H1 (cell line): Measurements from ENCODE around the gene RNF144A. TPM values are rescaled to one million over a fixed set of nuclear protein-coding genes. Genes with fewer than 3 reads are reported as not detected.

ENCODE experiments used
- CTCF ChIA-PET: fragments of 300-600 bp; sonication (Branson Sonifier 250); formaldehyde crosslinking; loops from one replicate; lab custom pipeline; 2021; ENCODE audit not compliant: partially characterized antibody; lab: Charles Lee
- POLR2A ChIA-PET: fragments of 300-600 bp; sonication (Branson Sonifier 250); formaldehyde crosslinking; loops from one replicate; lab custom pipeline; 2021; ENCODE audit warnings: inconsistent platforms; ENCODE audit not compliant: partially characterized antibody; lab: Charles Lee
- DNase-seq, 2 experiments: peaks; one replicate each; pipeline versions ENCODE4 v3.0.0 to v3.0.0-alpha.2; 2010 to 2022; ENCODE audit warnings: low spot score in 2 of 2, low read depth in 1 of 2, mixed read lengths in 1 of 2
- FAIRE-seq: peaks from 2 replicates; lab custom pipeline; 2011; peaks lifted over from hg19 to GRCh38; lab: Jason Lieb, UNC
- H2AFZ ChIP-seq: 2 replicates; pipeline ENCODE4 v1.8.1; 2012; ENCODE audit warnings: low read length, inconsistent platforms
- H2AK5ac ChIP-seq: 2 replicates; pipeline ENCODE4 v1.6.1; 2013; ENCODE audit warnings: low read depth, low read length
- H2BK120ac ChIP-seq: replicated peaks from 2 replicates; pipeline ENCODE3; 2013; ENCODE audit warnings: low read depth, low read length, inconsistent platforms
- H2BK12ac ChIP-seq: 2 replicates; pipeline ENCODE4 v1.6.1; 2013; ENCODE audit warnings: low read depth, low read length
- H2BK15ac ChIP-seq: 2 replicates; pipeline ENCODE4 v1.6.1; 2013; ENCODE audit warnings: low read length
- H2BK20ac ChIP-seq: 2 replicates; pipeline ENCODE4 v1.6.1; 2013; ENCODE audit warnings: low read length
- H2BK5ac ChIP-seq: 2 replicates; pipeline ENCODE4 v1.6.1; 2013; ENCODE audit warnings: low read depth, low read length
- H3K14ac ChIP-seq: 2 replicates; pipeline ENCODE4 v1.6.1; 2013; ENCODE audit warnings: inconsistent platforms; ENCODE audit not compliant: insufficient read length
- H3K18ac ChIP-seq: 2 replicates; pipeline ENCODE4 v1.6.1; 2013; ENCODE audit warnings: low read length; ENCODE audit errors: extremely low read depth
- H3K23ac ChIP-seq: 2 replicates; pipeline ENCODE4 v1.6.1; 2013; ENCODE audit warnings: inconsistent platforms; ENCODE audit not compliant: insufficient read length
- H3K23me2 ChIP-seq: 2 replicates; pipeline ENCODE4 v1.6.1; 2013; ENCODE audit warnings: low read depth, low read length
- H3K27ac ChIP-seq: 2 replicates; pipeline ENCODE4 v1.6.1; 2011; ENCODE audit warnings: low read depth, low read length, inconsistent platforms
- H3K27me3 ChIP-seq, 4 experiments: replicated peaks in 1 of 4; 1 replicate in 1 of 4; 2 replicates in 3 of 4; pipeline versions ENCODE4 v1.6.1 to v1.8.1; 2011 to 2013; ENCODE audit warnings: low read length in 3 of 4, mild to moderate bottlenecking in 3 of 4, inconsistent platforms in 2 of 4, mixed read lengths in 2 of 4, moderate library complexity in 1 of 4; ENCODE audit not compliant: control insufficient read depth in 3 of 4, insufficient read depth in 3 of 4; ENCODE audit errors: extremely low read depth in 1 of 4
- H3K36me3 ChIP-seq, 4 experiments: 2 replicates each; pipeline versions ENCODE4 v1.6.1 to v1.8.1; 2011 to 2013; ENCODE audit warnings: mild to moderate bottlenecking in 4 of 4, low read length in 3 of 4, moderate library complexity in 2 of 4, control low read depth in 1 of 4, inconsistent platforms in 1 of 4; ENCODE audit not compliant: insufficient read depth in 4 of 4, control insufficient read depth in 2 of 4
- H3K4ac ChIP-seq: replicated peaks from 2 replicates; pipeline ENCODE3; 2013; ENCODE audit warnings: low read length, low read depth, mixed read lengths, inconsistent platforms; ENCODE audit not compliant: insufficient read length
- H3K4me1 ChIP-seq, 4 experiments: replicated peaks in 1 of 4; 1 replicate in 1 of 4; 2 replicates in 3 of 4; pipeline versions ENCODE4 v1.6.1 to v1.8.1; 2011 to 2013; ENCODE audit warnings: low read length in 3 of 4, inconsistent platforms in 2 of 4, mixed read lengths in 1 of 4; ENCODE audit not compliant: insufficient read depth in 4 of 4, control insufficient read depth in 3 of 4
- H3K4me2 ChIP-seq, 2 experiments: 2 replicates each; pipeline versions ENCODE4 v1.6.1 to v1.8.1; 2011 to 2013; ENCODE audit warnings: low read depth in 2 of 2, low read length in 2 of 2, control low read depth in 1 of 2, inconsistent platforms in 1 of 2, mild to moderate bottlenecking in 1 of 2; ENCODE audit not compliant: insufficient read depth in 1 of 2
- H3K4me3 ChIP-seq, 4 experiments: fragments of 200-600, 300-600 bp in 1 of 4; sonication (generic), shearing (Covaris generic), sonication (Bioruptor Twin) in 1 of 4; 2 replicates each; pipeline versions ENCODE4 v1.5.1 to v1.8.1; 2011 to 2016; ENCODE audit warnings: low read length in 4 of 4, low read depth in 3 of 4, control low read depth in 2 of 4, inconsistent platforms in 2 of 4, mild to moderate bottlenecking in 2 of 4, mixed read lengths in 1 of 4, moderate library complexity in 1 of 4; ENCODE audit not compliant: insufficient read depth in 2 of 4; ENCODE audit errors: extremely low read depth in 1 of 4
- H3K56ac ChIP-seq: replicated peaks from 2 replicates; pipeline ENCODE3; 2013; ENCODE audit warnings: low read depth, mild to moderate bottlenecking, mixed read lengths, low read length, inconsistent platforms; ENCODE audit not compliant: insufficient read length
- H3K79me1 ChIP-seq: 2 replicates; pipeline ENCODE4 v1.6.1; 2013; ENCODE audit warnings: low read depth, low read length, control low read depth
- H3K79me2 ChIP-seq, 2 experiments: 2 replicates each; pipeline versions ENCODE4 v1.6.1 to v1.8.1; 2012 to 2013; ENCODE audit warnings: low read length in 2 of 2, mild to moderate bottlenecking in 2 of 2, inconsistent platforms in 1 of 2; ENCODE audit not compliant: insufficient read depth in 2 of 2, control insufficient read depth in 1 of 2
- H3K9ac ChIP-seq, 4 experiments: replicated peaks in 1 of 4; 1 replicate in 1 of 4; 2 replicates in 3 of 4; pipeline versions ENCODE4 v1.6.1 to v1.8.1; 2011 to 2013; ENCODE audit warnings: low read depth in 3 of 4, low read length in 3 of 4, control low read depth in 2 of 4, mild to moderate bottlenecking in 2 of 4, moderate library complexity in 2 of 4, inconsistent platforms in 1 of 4; ENCODE audit errors: extremely low read depth in 1 of 4
- H3K9me3 ChIP-seq, 2 experiments: 2 replicates each; pipeline versions ENCODE4 v1.6.1 to v1.8.1; 2012 to 2013; ENCODE audit warnings: mild to moderate bottlenecking in 2 of 2, moderate library complexity in 2 of 2, control low read depth in 1 of 2, inconsistent platforms in 1 of 2, low read depth in 1 of 2, low read length in 1 of 2, mixed read lengths in 1 of 2; ENCODE audit not compliant: insufficient read depth in 2 of 2
- H4K20me1 ChIP-seq, 2 experiments: replicated peaks in 1 of 2; 2 replicates each; pipeline versions ENCODE3 to v1.8.1; 2011 to 2013; ENCODE audit warnings: inconsistent platforms in 2 of 2, low read length in 2 of 2, mild to moderate bottlenecking in 1 of 2; ENCODE audit not compliant: insufficient read depth in 2 of 2, control insufficient read depth in 1 of 2
- H4K5ac ChIP-seq: 2 replicates; pipeline ENCODE4 v1.6.1; 2013; ENCODE audit warnings: low read length, low read depth, mixed read lengths, inconsistent platforms; ENCODE audit not compliant: insufficient read length
- H4K8ac ChIP-seq: 2 replicates; pipeline ENCODE4 v1.8.0; 2013; ENCODE audit warnings: mild to moderate bottlenecking, moderate library complexity, low read length, inconsistent platforms; ENCODE audit not compliant: insufficient read depth; ENCODE audit errors: extremely low read depth
- H4K91ac ChIP-seq: replicated peaks from 2 replicates; pipeline ENCODE3; 2013; ENCODE audit warnings: low read length, mixed read lengths, inconsistent platforms; ENCODE audit not compliant: insufficient read length
- BACH1 ChIP-seq: IDR thresholded peaks from 2 replicates; pipeline ENCODE4 v1.6.1; 2012; ENCODE audit warnings: low read length, improper control_type of control experiment
- MAFK ChIP-seq: IDR thresholded peaks from 2 replicates; pipeline ENCODE4 v1.6.1; 2012; ENCODE audit warnings: low read depth, mild to moderate bottlenecking, improper control_type of control experiment, low read length
- NRF1 ChIP-seq: IDR thresholded peaks from 2 replicates; pipeline ENCODE4 v1.6.1; 2011; ENCODE audit warnings: mild to moderate bottlenecking, low read depth, low read length, improper control_type of control experiment
- POU5F1 ChIP-seq: IDR thresholded peaks from 2 replicates; pipeline ENCODE4 v1.6.1; 2011; ENCODE audit warnings: low read depth, mild to moderate bottlenecking, low read length, moderate library complexity
- SIRT6 ChIP-seq: IDR thresholded peaks from one replicate; pipeline ENCODE4 v1.7.1; 2012; ENCODE audit warnings: low read length, inconsistent platforms
- SP2 ChIP-seq: IDR thresholded peaks from 2 replicates; pipeline ENCODE4 v1.6.1; 2012; ENCODE audit warnings: mild to moderate bottlenecking, low read length, inconsistent platforms
- SRF ChIP-seq: IDR thresholded peaks from 2 replicates; pipeline ENCODE4 v1.6.1; 2011; ENCODE audit warnings: mild to moderate bottlenecking, low read depth, low read length, moderate library complexity
- WGBS, 2 experiments: shearing (Covaris generic) in 1 of 2; methylation state at CpG; one replicate each; pipeline versions ENCODE4 v1.1.6 to v1.1.7; 2013 to 2015; ENCODE audit warnings: low lambda C conversion rate in 2 of 2, mixed read lengths in 2 of 2, inconsistent platforms in 1 of 2, low coverage in 1 of 2, missing lambda C conversion rate in 1 of 2; ENCODE audit not compliant: insufficient replicate concordance in 2 of 2, insufficient coverage in 1 of 2, insufficient read length in 1 of 2; ENCODE audit errors: extremely low coverage in 1 of 2, missing lambda C conversion rate in 1 of 2; 5-methylcytosine and 5-hydroxymethylcytosine counted together
- polyA plus RNA-seq, 7 experiments: library from polyadenylated mRNA; depleted of rRNA in 3 of 7; stranded (reverse) in 5 of 7; unstranded in 2 of 7; fragments of >200 nt in 5 of 7; fragments of 200-250 nt in 2 of 7; gene quantifications; 1 replicate in 5 of 7; 2 replicates in 1 of 7; 4 replicates in 1 of 7; pipeline versions ENCODE4 v1.2.1 to v1.2.3, GENCODE V29; 2011 to 2013; ENCODE audit warnings: missing spikeins in 2 of 7, mixed read lengths in 2 of 7
- total RNA-seq: library from RNA; stranded (reverse); fragmentation: NEBNext Ultra II Directional; extraction: Animal tissue kit (Norgen Biotek cat#: 25700); gene quantifications from 2 replicates; pipeline ENCODE4 v1.2.1, GENCODE V29; 2021
- TF ChIP-seq, protein P1 (sequence below): IDR thresholded peaks from 2 replicates; pipeline ENCODE4 v1.6.1; 2011; ENCODE audit warnings: low read length, improper control_type of control experiment

The RNF144A gene
- total and polyA plus RNA-seq, 2 of the 8 experiments (the other 6 are each of a cell fraction or from before 2014, with no cell fraction given), result 14.0 to 15.0 TPM

DNA sequence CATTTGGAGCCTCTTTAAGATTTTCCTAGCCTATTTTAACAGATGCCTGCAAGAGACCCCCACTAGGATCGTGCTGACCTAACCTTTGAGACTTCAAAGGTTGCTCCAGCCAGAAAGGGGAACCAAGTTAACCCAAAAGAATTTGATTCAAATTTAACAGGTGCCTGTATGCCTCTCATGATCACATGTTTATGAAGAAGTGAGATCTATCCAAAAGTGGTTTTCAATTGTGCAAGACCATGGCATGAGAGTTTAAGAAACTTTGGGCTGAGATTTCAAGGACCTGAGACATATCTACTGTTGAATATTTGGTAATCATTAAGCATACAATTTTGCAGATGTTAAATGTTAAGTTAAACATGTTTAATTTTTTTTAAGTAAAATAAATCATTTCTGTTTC, 40.9 kb upstream of the RNF144A start:
- Histone ChIP-seq H3K14ac (no peak overlapping the region), H3K9me3 (peaks cover 7 to 9% of the 10 kb centered on the region in 2 experiments), H3K79me2 (no peaks in the 10 kb centered on the region), H4K20me1 (no peaks in the 10 kb centered on the region), H3K9ac (no peak overlapping the region), H2BK120ac (no peak overlapping the region), H4K5ac (no peak overlapping the region), H2AK5ac (no peak overlapping the region), H2BK15ac (no peak overlapping the region), H2BK12ac (no peak overlapping the region), H3K18ac (no peak overlapping the region), H2BK5ac (no peak overlapping the region), H3K79me1 (no peaks in the 10 kb centered on the region), H2AFZ (no peak overlapping the region), H4K91ac (no peak overlapping the region), H3K4me2 (no peak overlapping the region), H3K56ac (no peak overlapping the region), H3K27ac (no peak overlapping the region), H3K4ac (no peak overlapping the region), H3K23ac (no peak overlapping the region), H3K36me3 (no peaks in the 10 kb centered on the region), H2BK20ac (no peak overlapping the region), H3K23me2 (no peaks in the 10 kb centered on the region), H3K4me1 (no peaks in the 10 kb centered on the region), H3K27me3 (no peaks in the 10 kb centered on the region), H4K8ac (no peak overlapping the region), H3K4me3 (no peak overlapping the region)
- WGBS, 2 experiments, result 79% methylated on average over 1 of the region's 1 CpG; no CpG with 5 or more reads in 1 of the 2 experiments
- CTCF ChIA-PET, result interaction anchor here (0.6 kb wide), 1 partner anchor 22 kb away, joined by 3 read pairs; no protein-coding TSS in a partner anchor
- DNase-seq (no peak), FAIRE-seq (no peak)
- POLR2A ChIA-PET, result no interaction called here
- no peak for TF ChIP-seq SIRT6
- no peak for TF ChIP-seq MAFK
- no peak for TF ChIP-seq SP2
- no peak for TF ChIP-seq SRF
- TF ChIP-seq BACH1, result no peak
- TF ChIP-seq NRF1, result no peak
- TF ChIP-seq, protein P1, sequence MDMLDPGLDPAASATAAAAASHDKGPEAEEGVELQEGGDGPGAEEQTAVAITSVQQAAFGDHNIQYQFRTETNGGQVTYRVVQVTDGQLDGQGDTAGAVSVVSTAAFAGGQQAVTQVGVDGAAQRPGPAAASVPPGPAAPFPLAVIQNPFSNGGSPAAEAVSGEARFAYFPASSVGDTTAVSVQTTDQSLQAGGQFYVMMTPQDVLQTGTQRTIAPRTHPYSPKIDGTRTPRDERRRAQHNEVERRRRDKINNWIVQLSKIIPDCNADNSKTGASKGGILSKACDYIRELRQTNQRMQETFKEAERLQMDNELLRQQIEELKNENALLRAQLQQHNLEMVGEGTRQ, result no peak
- TF ChIP-seq POU5F1, result no peak
